ENCODE data around the gene AGER.

Gene AGER

DNA sequence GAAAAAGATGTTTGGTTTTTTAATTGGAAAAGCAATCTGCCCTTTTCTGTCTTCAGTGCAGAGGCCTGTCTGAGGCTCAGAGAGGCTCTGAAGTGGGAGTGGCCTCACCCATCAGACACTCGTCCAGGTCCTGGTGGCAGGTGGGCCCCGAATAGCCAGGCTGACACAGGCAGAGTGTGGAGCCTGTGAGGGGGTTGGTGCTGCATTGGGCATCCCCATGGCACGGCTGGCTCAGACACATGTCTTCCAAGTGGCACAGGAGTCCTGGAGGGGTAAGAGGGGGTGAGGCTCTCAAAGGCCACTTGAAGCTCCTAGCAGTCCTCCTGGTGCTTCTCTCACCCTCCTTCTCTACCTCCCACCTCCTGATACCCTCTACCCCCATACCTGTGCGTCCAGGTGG is 36.0 kb upstream of the AGER start:
- H3K4me1 ChIP-seq = no peaks in the 10 kb centered on the region
- no peak for DNase-seq
- intact Hi-C loops (cut with DNase I; ENCODE audit: low total_unique reads) = no loop called here
- no peak overlapping the region for H3K27ac ChIP-seq
- no peaks in the 10 kb centered on the region for H3K36me3 ChIP-seq
- peaks cover 0 to 28% of the 10 kb centered on the region in 2 donors for H3K27me3 ChIP-seq
- no peaks in the 10 kb centered on the region for H3K9me3 ChIP-seq
- no peak overlapping the region for H3K4me3 ChIP-seq
- TF ChIP-seq, protein P1, sequence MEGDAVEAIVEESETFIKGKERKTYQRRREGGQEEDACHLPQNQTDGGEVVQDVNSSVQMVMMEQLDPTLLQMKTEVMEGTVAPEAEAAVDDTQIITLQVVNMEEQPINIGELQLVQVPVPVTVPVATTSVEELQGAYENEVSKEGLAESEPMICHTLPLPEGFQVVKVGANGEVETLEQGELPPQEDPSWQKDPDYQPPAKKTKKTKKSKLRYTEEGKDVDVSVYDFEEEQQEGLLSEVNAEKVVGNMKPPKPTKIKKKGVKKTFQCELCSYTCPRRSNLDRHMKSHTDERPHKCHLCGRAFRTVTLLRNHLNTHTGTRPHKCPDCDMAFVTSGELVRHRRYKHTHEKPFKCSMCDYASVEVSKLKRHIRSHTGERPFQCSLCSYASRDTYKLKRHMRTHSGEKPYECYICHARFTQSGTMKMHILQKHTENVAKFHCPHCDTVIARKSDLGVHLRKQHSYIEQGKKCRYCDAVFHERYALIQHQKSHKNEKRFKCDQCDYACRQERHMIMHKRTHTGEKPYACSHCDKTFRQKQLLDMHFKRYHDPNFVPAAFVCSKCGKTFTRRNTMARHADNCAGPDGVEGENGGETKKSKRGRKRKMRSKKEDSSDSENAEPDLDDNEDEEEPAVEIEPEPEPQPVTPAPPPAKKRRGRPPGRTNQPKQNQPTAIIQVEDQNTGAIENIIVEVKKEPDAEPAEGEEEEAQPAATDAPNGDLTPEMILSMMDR (IDR thresholded peaks at IDR 0.05) = no peak

DNA sequence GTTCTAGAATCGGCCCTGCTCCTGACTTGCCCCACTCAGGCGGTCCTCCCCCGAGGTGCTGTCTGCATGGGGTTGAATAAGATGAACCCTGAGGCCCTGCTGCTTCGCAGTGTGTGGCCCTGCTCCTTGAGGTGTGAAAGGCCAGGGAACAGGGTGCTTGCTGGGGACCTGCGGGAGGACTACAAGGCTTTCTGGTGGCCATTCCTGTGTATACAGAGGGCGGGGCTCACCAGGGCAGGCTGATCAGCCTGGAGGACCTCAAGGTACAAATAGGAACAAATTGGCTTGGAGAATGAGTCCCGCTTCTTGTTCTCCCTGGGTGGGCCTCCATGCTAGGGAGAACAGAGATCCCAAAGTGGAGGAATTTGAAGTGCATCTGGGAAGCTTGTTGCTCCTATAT is 34.1 kb upstream of the AGER start:
- H3K4me3 ChIP-seq = no peak overlapping the region
- no peaks in the 10 kb centered on the region for H3K36me3 ChIP-seq
- H3K4me1 ChIP-seq = no peaks in the 10 kb centered on the region
- intact Hi-C loops (cut with DNase I; ENCODE audit: low total_unique reads) = no loop called here
- no peaks in the 10 kb centered on the region for H3K9me3 ChIP-seq
- no peak overlapping the region for H3K27ac ChIP-seq
- peaks cover 0 to 26% of the 10 kb centered on the region in 2 donors for H3K27me3 ChIP-seq
- TF ChIP-seq, protein P1 (IDR thresholded peaks at IDR 0.05) = no peak
- no peak for DNase-seq

DNA sequence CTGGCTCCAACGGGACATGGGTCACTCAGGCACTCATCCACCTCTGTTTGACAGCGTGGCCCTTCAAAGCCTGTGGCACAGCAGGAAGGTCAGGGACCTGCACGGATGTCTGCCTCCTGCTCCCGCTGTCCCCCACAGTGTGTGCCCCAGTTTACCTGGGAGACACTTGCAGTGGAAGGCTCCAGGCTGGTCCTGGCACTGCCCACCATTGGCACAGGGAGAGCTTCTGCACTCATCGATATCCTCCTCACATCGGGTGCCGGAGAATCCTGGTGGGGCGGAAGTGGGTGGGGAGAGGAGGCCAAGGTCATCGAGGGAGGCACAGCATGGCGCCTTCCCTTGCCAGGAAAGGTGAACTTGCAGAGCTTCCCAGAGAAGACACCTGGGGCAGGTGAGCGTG is 32.9 kb upstream of the AGER start:
- no peaks in the 10 kb centered on the region for H3K4me1 ChIP-seq
- H3K27ac ChIP-seq = no peak overlapping the region
- peaks cover 0 to 18% of the 10 kb centered on the region in 2 donors for H3K27me3 ChIP-seq
- no peaks in the 10 kb centered on the region for H3K36me3 ChIP-seq
- H3K4me3 ChIP-seq = no peak overlapping the region
- H3K9me3 ChIP-seq = no peaks in the 10 kb centered on the region
- DNase-seq = peak in 1 of 2 donors; percentile 51
- TF ChIP-seq, protein P1 (IDR thresholded peaks at IDR 0.05) = no peak
- intact Hi-C loops (cut with DNase I; ENCODE audit: low total_unique reads) = no loop called here

DNA sequence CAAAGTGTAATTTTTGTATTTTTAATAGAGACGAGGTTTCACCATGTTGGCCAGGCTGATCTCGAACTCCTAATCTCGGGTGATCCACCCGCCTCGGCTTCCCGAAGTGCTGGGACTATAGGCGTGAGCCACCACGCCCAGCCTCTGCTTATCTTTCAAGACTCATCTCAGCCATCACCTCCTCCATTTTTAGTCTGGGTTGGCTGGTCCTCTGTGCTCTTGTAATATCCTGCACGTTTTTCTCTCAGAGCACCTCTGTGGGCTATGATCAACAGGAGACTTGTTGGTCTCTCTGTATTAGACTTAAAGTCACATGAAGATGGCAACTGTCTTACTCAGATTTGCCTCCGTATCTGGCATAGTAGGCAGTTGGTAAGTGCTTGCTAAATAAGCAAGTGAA is 32.2 kb upstream of the AGER start:
- H3K4me1 ChIP-seq = no peaks in the 10 kb centered on the region
- no peaks in the 10 kb centered on the region for H3K36me3 ChIP-seq
- H3K27ac ChIP-seq = no peak overlapping the region
- H3K4me3 ChIP-seq = no peak overlapping the region
- peaks cover 0 to 15% of the 10 kb centered on the region in 2 donors for H3K27me3 ChIP-seq
- intact Hi-C loops (cut with DNase I; ENCODE audit: low total_unique reads) = no loop called here
- DNase-seq = no peak
- no peaks in the 10 kb centered on the region for H3K9me3 ChIP-seq
- TF ChIP-seq, protein P1 (IDR thresholded peaks at IDR 0.05) = no peak

DNA sequence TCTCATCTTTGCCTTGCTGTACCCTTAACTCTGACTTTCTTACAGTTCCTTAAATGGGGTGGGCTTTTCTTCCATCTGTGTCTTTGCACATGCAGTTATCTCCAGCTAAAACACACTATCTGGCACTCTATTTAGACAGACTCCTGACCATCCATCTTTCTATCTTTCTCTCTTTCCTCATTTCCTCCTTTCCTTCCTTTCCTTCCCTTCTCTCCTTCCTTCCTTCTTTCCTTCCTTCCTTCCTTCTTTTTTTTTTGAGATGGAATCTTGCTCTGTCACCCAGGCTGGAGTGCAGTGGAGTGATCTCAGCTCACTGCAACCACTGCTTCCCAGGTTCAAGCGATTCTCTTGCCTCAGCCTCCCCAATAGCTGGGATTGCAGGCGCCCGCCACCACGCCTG is 31.6 kb upstream of the AGER start:
- Histone ChIP-seq H3K27me3 (peaks cover 0 to 11% of the 10 kb centered on the region in 2 donors), H3K9me3 (no peaks in the 10 kb centered on the region), H3K36me3 (no peaks in the 10 kb centered on the region), H3K4me3 (no peak overlapping the region), H3K27ac (no peak overlapping the region), H3K4me1 (no peaks in the 10 kb centered on the region)
- intact Hi-C loops (cut with DNase I; ENCODE audit: low total_unique reads) = no loop called here
- TF ChIP-seq, protein P1 (IDR thresholded peaks at IDR 0.05) = no peak
- no peak for DNase-seq

DNA sequence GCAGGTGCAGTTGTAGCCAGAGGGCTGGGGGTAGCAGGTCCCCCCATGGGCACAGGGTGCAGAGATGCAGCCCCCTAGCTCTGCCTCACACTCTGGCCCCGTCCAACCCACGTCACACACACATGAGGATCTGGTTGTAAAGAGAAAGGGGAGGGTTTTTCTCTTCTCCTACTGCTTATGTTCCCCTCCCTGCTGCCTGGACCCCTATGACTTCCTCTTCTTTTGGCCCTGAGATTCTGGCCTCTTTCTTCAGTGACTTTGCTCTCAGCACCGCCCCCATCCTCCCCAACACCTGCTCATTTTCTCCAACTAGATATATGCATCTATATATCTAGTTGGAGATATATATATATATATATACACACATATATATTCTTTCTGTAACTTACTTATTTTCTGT is 30.1 kb upstream of the AGER start:
- Histone ChIP-seq H3K4me1 (no peaks in the 10 kb centered on the region), H3K27me3 (peaks cover 0 to 3% of the 10 kb centered on the region in 2 donors), H3K9me3 (no peaks in the 10 kb centered on the region), H3K36me3 (no peaks in the 10 kb centered on the region), H3K27ac (no peak overlapping the region), H3K4me3 (no peak overlapping the region)
- TF ChIP-seq, protein P1 (IDR thresholded peaks at IDR 0.05) = no peak
- DNase-seq = no peak
- intact Hi-C loops (cut with DNase I; ENCODE audit: low total_unique reads) = no loop called here
